SU-DHL-6 (cell line): Measurements from ENCODE around the gene IL17RD.

Source experiments
- H2AFZ ChIP-seq: fragments of 200-600 bp; sonication (generic); 2 replicates; pipeline ENCODE4 v1.6.1; 2014; ENCODE audit warnings: low read depth, mild to moderate bottlenecking, moderate library complexity, mixed read lengths, antibody characterized with exemption, low read length; ENCODE audit not compliant: severe bottlenecking
- H3F3A ChIP-seq: fragments of 200-600 bp; shearing (Covaris generic); 2 replicates; pipeline ENCODE4 v1.6.0; 2016; ENCODE audit warnings: antibody characterized with exemption, mild to moderate bottlenecking; ENCODE audit not compliant: insufficient read depth
- H3K27ac ChIP-seq: fragments of 200-600 bp; sonication (generic); 2 replicates; pipeline ENCODE4 v1.5.1; 2016; ENCODE audit warnings: low read depth, mild to moderate bottlenecking, low read length, moderate library complexity, mixed read lengths
- H3K27me3 ChIP-seq: fragments of 200-600 bp; sonication (generic), shearing (Covaris generic); 2 replicates; pipeline ENCODE4 v1.6.0; 2014; ENCODE audit warnings: mild to moderate bottlenecking, low read length
- H3K36me3 ChIP-seq: fragments of 200-600 bp; sonication (generic); 2 replicates; pipeline ENCODE4 v1.6.1; 2014; ENCODE audit warnings: mild to moderate bottlenecking, low read length, mixed read lengths
- H3K4me2 ChIP-seq: fragments of 300-600, 200-600 bp; shearing (Covaris generic), sonication (generic); 2 replicates; pipeline ENCODE4 v1.6.0; 2014; ENCODE audit warnings: low read length, low read depth, mild to moderate bottlenecking; ENCODE audit not compliant: poor library complexity, severe bottlenecking
- H3K4me3 ChIP-seq: fragments of 200-600 bp; sonication (generic); 2 replicates; pipeline ENCODE4 v1.5.1; 2014; ENCODE audit warnings: antibody characterized with exemption, low read length, mild to moderate bottlenecking, mixed read lengths; ENCODE audit not compliant: insufficient read depth, poor library complexity, severe bottlenecking
- H3K79me2 ChIP-seq: fragments of 200-600 bp; sonication (generic); 2 replicates; pipeline ENCODE4 v1.6.1; 2014; ENCODE audit warnings: mild to moderate bottlenecking, low read length, moderate library complexity; ENCODE audit not compliant: insufficient read depth
- H3K9ac ChIP-seq: fragments of 200-600 bp; sonication (generic); 2 replicates; pipeline ENCODE4 v1.7.0; 2014; ENCODE audit warnings: mild to moderate bottlenecking, low read length
- H3K9me2 ChIP-seq: fragments of 200-600 bp; sonication (generic); replicated peaks from 2 replicates; pipeline ENCODE4 v1.6.1; 2014; ENCODE audit warnings: low read length; ENCODE audit not compliant: insufficient read depth
- H3K9me3 ChIP-seq: fragments of 200-600 bp; sonication (generic); 2 replicates; pipeline ENCODE4 v1.6.1; 2014; ENCODE audit warnings: low read length, mixed read lengths; ENCODE audit not compliant: insufficient read depth
- H4K20me1 ChIP-seq: fragments of 200-600 bp; sonication (generic); 2 replicates; pipeline ENCODE4 v1.6.1; 2014; ENCODE audit warnings: low read depth, mild to moderate bottlenecking, antibody characterized with exemption, low read length, moderate library complexity, mixed read lengths
- EZH2phosphoT487 ChIP-seq: fragments of 200-600 bp; sonication (generic), shearing (Covaris generic); conservative IDR thresholded peaks from 2 replicates; pipeline ENCODE4 v1.6.1; 2018; ENCODE audit warnings: mild to moderate bottlenecking, antibody characterized with exemption, low read length, moderate library complexity, mixed read lengths
- TF ChIP-seq, protein P1 (sequence below): fragments of 200-600 bp; sonication (generic); IDR thresholded peaks from one replicate; pipeline ENCODE4 v1.5.1; 2017; ENCODE audit warnings: antibody characterized with exemption, mild to moderate bottlenecking, low read length, moderate library complexity; ENCODE audit not compliant: insufficient read depth, poor library complexity, severe bottlenecking

The IL17RD gene

GRCh38 chr3:57130571-57131209, 34.5 kb downstream of the IL17RD start:
- Histone ChIP-seq H3K9me2 (no peaks in the 10 kb centered on the region), H3K9ac (no peak overlapping the region), H3F3A (no peaks in the 10 kb centered on the region), H3K27ac (no peak overlapping the region), H3K4me3 (no peak overlapping the region), H2AFZ (no peak overlapping the region), H4K20me1 (no peaks in the 10 kb centered on the region), H3K27me3 (no peaks in the 10 kb centered on the region), H3K4me2 (no peak overlapping the region), H3K36me3 (no peaks in the 10 kb centered on the region), H3K9me3 (no peaks in the 10 kb centered on the region), H3K79me2 (no peaks in the 10 kb centered on the region)
- TF ChIP-seq, protein P1, sequence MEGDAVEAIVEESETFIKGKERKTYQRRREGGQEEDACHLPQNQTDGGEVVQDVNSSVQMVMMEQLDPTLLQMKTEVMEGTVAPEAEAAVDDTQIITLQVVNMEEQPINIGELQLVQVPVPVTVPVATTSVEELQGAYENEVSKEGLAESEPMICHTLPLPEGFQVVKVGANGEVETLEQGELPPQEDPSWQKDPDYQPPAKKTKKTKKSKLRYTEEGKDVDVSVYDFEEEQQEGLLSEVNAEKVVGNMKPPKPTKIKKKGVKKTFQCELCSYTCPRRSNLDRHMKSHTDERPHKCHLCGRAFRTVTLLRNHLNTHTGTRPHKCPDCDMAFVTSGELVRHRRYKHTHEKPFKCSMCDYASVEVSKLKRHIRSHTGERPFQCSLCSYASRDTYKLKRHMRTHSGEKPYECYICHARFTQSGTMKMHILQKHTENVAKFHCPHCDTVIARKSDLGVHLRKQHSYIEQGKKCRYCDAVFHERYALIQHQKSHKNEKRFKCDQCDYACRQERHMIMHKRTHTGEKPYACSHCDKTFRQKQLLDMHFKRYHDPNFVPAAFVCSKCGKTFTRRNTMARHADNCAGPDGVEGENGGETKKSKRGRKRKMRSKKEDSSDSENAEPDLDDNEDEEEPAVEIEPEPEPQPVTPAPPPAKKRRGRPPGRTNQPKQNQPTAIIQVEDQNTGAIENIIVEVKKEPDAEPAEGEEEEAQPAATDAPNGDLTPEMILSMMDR: no peak
- no peak for TF ChIP-seq EZH2phosphoT487

GRCh38 chr3:57128826-57129667, 36.1 kb downstream of the IL17RD start:
- Histone ChIP-seq H3K9ac (no peak overlapping the region), H3K27ac (no peak overlapping the region), H3K36me3 (no peaks in the 10 kb centered on the region), H2AFZ (no peak overlapping the region), H3K4me2 (no peak overlapping the region), H3F3A (no peaks in the 10 kb centered on the region), H3K9me2 (no peaks in the 10 kb centered on the region), H3K27me3 (no peaks in the 10 kb centered on the region), H3K79me2 (no peaks in the 10 kb centered on the region), H3K4me3 (no peak overlapping the region), H3K9me3 (no peaks in the 10 kb centered on the region), H4K20me1 (no peaks in the 10 kb centered on the region)
- no peak for TF ChIP-seq EZH2phosphoT487
- TF ChIP-seq, protein P1: no peak

- no peak overlapping the region for H3K4me3 ChIP-seq
- no peak overlapping the region for H3K27ac ChIP-seq
- no peak overlapping the region for H3K9ac ChIP-seq
- no peaks in the 10 kb centered on the region for H4K20me1 ChIP-seq
- TF ChIP-seq EZH2phosphoT487: no peak
- TF ChIP-seq, protein P1: no peak
- no peaks in the 10 kb centered on the region for H3F3A ChIP-seq
- H3K4me2 ChIP-seq: no peak overlapping the region
- no peak overlapping the region for H2AFZ ChIP-seq
- no peaks in the 10 kb centered on the region for H3K9me2 ChIP-seq
- H3K27me3 ChIP-seq: no peaks in the 10 kb centered on the region
- no peaks in the 10 kb centered on the region for H3K79me2 ChIP-seq
- no peaks in the 10 kb centered on the region for H3K36me3 ChIP-seq
- H3K9me3 ChIP-seq: no peaks in the 10 kb centered on the region
Observed at GRCh38 chr3:57127891-57128518, 37.1 kb downstream of the IL17RD start.
